H9 (cell line): Measurements from ENCODE around the gene TXNRD1. TPM values are rescaled to one million over a fixed set of nuclear protein-coding genes. Genes with fewer than 3 reads are reported as not detected.

Source experiments
- DNase-seq: peaks from one replicate; pipeline ENCODE4 v3.0.0-alpha.2; 2017
- H2AFZ ChIP-seq: one replicate; pipeline ENCODE4 v1.6.1; 2013; ENCODE audit warnings: mild to moderate bottlenecking, low read length, control low read depth, moderate library complexity
- H2AK5ac ChIP-seq: 2 replicates; pipeline ENCODE4 v1.6.1; 2013; ENCODE audit warnings: low read length, control low read depth, mixed read lengths; ENCODE audit not compliant: insufficient read length
- H2BK120ac ChIP-seq: one replicate; pipeline ENCODE4 v1.6.1; 2013; ENCODE audit warnings: low read depth, mild to moderate bottlenecking, low read length, control low read depth, inconsistent platforms; ENCODE audit not compliant: poor library complexity, severe bottlenecking
- H2BK12ac ChIP-seq: 2 replicates; pipeline ENCODE4 v1.6.1; 2013; ENCODE audit warnings: low read length, control low read depth, mixed read lengths, low read depth; ENCODE audit not compliant: insufficient read length
- H2BK15ac ChIP-seq: 2 replicates; pipeline ENCODE4 v1.6.1; 2013; ENCODE audit warnings: low read depth, low read length, control low read depth
- H2BK20ac ChIP-seq: one replicate; pipeline ENCODE4 v1.6.1; 2013; ENCODE audit warnings: low read depth, mild to moderate bottlenecking, low read length, control low read depth, inconsistent platforms; ENCODE audit not compliant: poor library complexity, severe bottlenecking
- H2BK5ac ChIP-seq: 2 replicates; pipeline ENCODE4 v1.6.1; 2013; ENCODE audit warnings: low read length, control low read depth, mixed read lengths; ENCODE audit not compliant: insufficient read length
- H3K14ac ChIP-seq: 2 replicates; pipeline ENCODE4 v1.6.1; 2013; ENCODE audit warnings: low read length, control low read depth; ENCODE audit not compliant: insufficient read depth
- H3K18ac ChIP-seq: 2 replicates; pipeline ENCODE4 v1.6.1; 2013; ENCODE audit warnings: low read depth, mild to moderate bottlenecking, mixed read lengths, low read length, control low read depth; ENCODE audit not compliant: insufficient read length
- H3K23ac ChIP-seq: 2 replicates; pipeline ENCODE4 v1.6.1; 2013; ENCODE audit warnings: low read length, control low read depth, mixed read lengths, low read depth; ENCODE audit not compliant: insufficient read length
- H3K23me2 ChIP-seq: 2 replicates; pipeline ENCODE4 v1.6.1; 2013; ENCODE audit warnings: low read depth, mild to moderate bottlenecking, mixed read lengths, low read length, control low read depth; ENCODE audit not compliant: insufficient read length, poor library complexity, severe bottlenecking
- H3K27ac ChIP-seq: 2 replicates; pipeline ENCODE4 v1.5.1; 2013; ENCODE audit warnings: low read length, control low read depth, mixed read lengths, low read depth; ENCODE audit not compliant: insufficient read length
- H3K27me3 ChIP-seq: 2 replicates; pipeline ENCODE4 v1.6.1; 2013; ENCODE audit warnings: low read length, control low read depth, inconsistent platforms; ENCODE audit not compliant: insufficient read depth
- H3K4ac ChIP-seq: 2 replicates; pipeline ENCODE4 v1.6.1; 2013; ENCODE audit warnings: low read depth, mild to moderate bottlenecking, control low read depth, inconsistent platforms, low read length, moderate library complexity
- H3K4me1 ChIP-seq: 2 replicates; pipeline ENCODE4 v1.6.1; 2013; ENCODE audit warnings: low read length, control low read depth, inconsistent platforms; ENCODE audit not compliant: insufficient read depth
- H3K4me2 ChIP-seq: 2 replicates; pipeline ENCODE4 v1.6.1; 2013; ENCODE audit warnings: low read length, control low read depth, mixed read lengths; ENCODE audit not compliant: insufficient read length, insufficient read depth
- H3K56ac ChIP-seq: 2 replicates; pipeline ENCODE4 v1.6.1; 2013; ENCODE audit warnings: low read depth, mild to moderate bottlenecking, mixed read lengths, low read length, control low read depth; ENCODE audit not compliant: insufficient read length
- H3K79me1 ChIP-seq: 2 replicates; pipeline ENCODE4 v1.6.1; 2013; ENCODE audit warnings: low read depth, mild to moderate bottlenecking, moderate library complexity, low read length, control low read depth, inconsistent platforms; ENCODE audit not compliant: insufficient read depth, poor library complexity, severe bottlenecking
- H3K79me2 ChIP-seq: 2 replicates; pipeline ENCODE4 v1.6.1; 2013; ENCODE audit warnings: low read length, control low read depth, inconsistent platforms; ENCODE audit not compliant: insufficient read depth
- H3K9ac ChIP-seq: 2 replicates; pipeline ENCODE4 v1.6.1; 2013; ENCODE audit warnings: low read length, control low read depth, mixed read lengths; ENCODE audit not compliant: insufficient read length; ENCODE audit errors: extremely low read depth
- H3K9me3 ChIP-seq: one replicate; pipeline ENCODE4 v1.6.1; 2013; ENCODE audit warnings: low read depth, low read length, inconsistent platforms; ENCODE audit not compliant: control insufficient read depth
- H3T11ph ChIP-seq: one replicate; pipeline ENCODE4 v1.6.1; 2013; ENCODE audit warnings: mild to moderate bottlenecking, low read length, control low read depth, inconsistent platforms
- H4K20me1 ChIP-seq: one replicate; pipeline ENCODE4 v1.6.1; 2013; ENCODE audit not compliant: control insufficient read depth, insufficient read length, insufficient read depth
- H4K5ac ChIP-seq: 2 replicates; pipeline ENCODE4 v1.6.1; 2013; ENCODE audit warnings: low read depth, mild to moderate bottlenecking, mixed read lengths, low read length, control low read depth; ENCODE audit not compliant: insufficient read length
- H4K8ac ChIP-seq: replicated peaks from 2 replicates; pipeline ENCODE4 v1.6.1; 2013; ENCODE audit warnings: low read length, control low read depth, mixed read lengths, low read depth; ENCODE audit not compliant: insufficient read length
- H4K91ac ChIP-seq: 2 replicates; pipeline ENCODE4 v1.6.1; 2013; ENCODE audit warnings: low read depth, mild to moderate bottlenecking, moderate library complexity, mixed read lengths, low read length, control low read depth; ENCODE audit not compliant: insufficient read length
- H3K27ac Mint-ChIP-seq, 3 experiments: 2 replicates in 2 of 3; 3 replicates in 1 of 3; pipeline ENCODE4 v1.8.0; 2020 to 2021; ENCODE audit warnings: mixed read lengths in 3 of 3, mild to moderate bottlenecking in 1 of 3, moderate library complexity in 1 of 3
- H3K27me3 Mint-ChIP-seq: 2 replicates; pipeline ENCODE4 v1.8.0; 2021; ENCODE audit warnings: low read depth, mild to moderate bottlenecking, moderate library complexity, mixed read lengths
- H3K36me3 Mint-ChIP-seq, 3 experiments: 2 replicates in 2 of 3; 3 replicates in 1 of 3; pipeline ENCODE4 v1.8.0; 2020 to 2021; ENCODE audit warnings: low read depth in 3 of 3, mixed read lengths in 3 of 3; ENCODE audit not compliant: insufficient read depth in 1 of 3
- H3K4me1 Mint-ChIP-seq, 2 experiments: 2 replicates each; pipeline ENCODE4 v1.8.0; 2020; ENCODE audit warnings: mixed read lengths in 2 of 2
- H3K4me3 Mint-ChIP-seq, 2 experiments: 2 replicates in 1 of 2; 3 replicates in 1 of 2; pipeline ENCODE4 v1.8.0; 2020 to 2021; ENCODE audit warnings: mild to moderate bottlenecking in 2 of 2, mixed read lengths in 2 of 2, moderate library complexity in 1 of 2
- H3K9me3 Mint-ChIP-seq, 2 experiments: 2 replicates in 1 of 2; 3 replicates in 1 of 2; pipeline ENCODE4 v1.8.0; 2020; ENCODE audit warnings: mild to moderate bottlenecking in 2 of 2, mixed read lengths in 2 of 2, moderate library complexity in 1 of 2
- CTCF ChIP-seq: fragments of 200-600 bp; sonication (generic); conservative IDR thresholded peaks from 3 replicates; pipeline ENCODE4 v1.8.0; 2021; ENCODE audit warnings: antibody characterized with exemption, mild to moderate bottlenecking
- WGBS: extraction: QIAGEN DNeasy Blood & Tissue Kit; methylation state at CpG from one replicate; pipeline ENCODE4 v1.1.7; 2013; ENCODE audit warnings: missing lambda C conversion rate, low lambda C conversion rate, mixed read lengths; ENCODE audit not compliant: insufficient read length; ENCODE audit errors: extremely low coverage; 5-methylcytosine and 5-hydroxymethylcytosine counted together
- total RNA-seq: library from RNA; stranded (reverse); gene quantifications from 2 replicates; pipeline ENCODE4 v1.2.1, GENCODE V29; 2021

The TXNRD1 gene
- total RNA-seq, 1 experiment from 2014 or later = 100 TPM

- no CpG with 5 or more reads among the region's 9 CpGs for WGBS
- peak overlapping the region; percentile 18 for H2BK5ac ChIP-seq
- no peak overlapping the region for H3K18ac ChIP-seq
- H2AFZ ChIP-seq = no peak overlapping the region
- Mint-ChIP-seq H3K36me3 (peaks cover 37 to 56% (median 53%) of the 10 kb centered on the region in 3 experiments; a peak in 6 of 7 replicates), H3K4me1 (peaks cover 24 to 30% of the 10 kb centered on the region in 2 experiments), H3K27me3 (no peaks in the 10 kb centered on the region), H3K4me3 (no peak overlapping the region), H3K27ac (no peak overlapping the region), H3K9me3 (no peaks in the 10 kb centered on the region)
- peaks cover 2% of the 10 kb centered on the region; the same call in 1 of the 2 replicates for H3K4me1 ChIP-seq
- DNase-seq = no peak
- no peak overlapping the region for H2BK15ac ChIP-seq
- H3K9me3 ChIP-seq = no peaks in the 10 kb centered on the region
- H3K23ac ChIP-seq = no peak overlapping the region
- H2BK12ac ChIP-seq = no peak overlapping the region
- no peak overlapping the region for H2BK120ac ChIP-seq
- H3K4ac ChIP-seq = no peak overlapping the region
- H3K79me2 ChIP-seq = peaks cover 24% of the 10 kb centered on the region
- peaks cover 8% of the 10 kb centered on the region for H3K79me1 ChIP-seq
- no peak overlapping the region for H3K14ac ChIP-seq
- no peak overlapping the region for H2BK20ac ChIP-seq
- H4K5ac ChIP-seq = no peak overlapping the region
- no peak overlapping the region for H2AK5ac ChIP-seq
- H4K8ac ChIP-seq = no peak overlapping the region
- H4K91ac ChIP-seq = no peak overlapping the region
- H3K4me2 ChIP-seq = no peak overlapping the region
- H3K27ac ChIP-seq = no peak overlapping the region
- no peak overlapping the region for H3K9ac ChIP-seq
- H3K27me3 ChIP-seq = no peaks in the 10 kb centered on the region
- H3T11ph ChIP-seq = no peak overlapping the region
- no peaks in the 10 kb centered on the region for H3K23me2 ChIP-seq
- TF ChIP-seq CTCF = no peak
- H4K20me1 ChIP-seq = no peaks in the 10 kb centered on the region
- no peak overlapping the region for H3K56ac ChIP-seq
These were observed 79.5 kb downstream of the TXNRD1 start for GRCh38 chr12:104294927-104295668.
